Measurements from ENCODE around the gene TTC8. TPM values are rescaled to one million over a fixed set of nuclear protein-coding genes. Genes with fewer than 3 reads are reported as not detected.
"Not testable (repeated sequence)": the region's sequence is repeated elsewhere in the genome, so short reads cannot be mapped to it uniquely, and the experiment has no call there.

The TTC8 gene
- 10 to 100 TPM; 16.4 to 29.9 (median 23.7) TPM for total RNA-seq

GRCh38 chr14:88824314-88825077 is at the start of gene TTC8:
Gene TTC8 (plus strand): TSS chr14:88824651. CDS start chr14:88824708, 57 bp downstream.
- WGBS, result under 1% methylated on average over 23 of the region's 50 CpGs
- H3K4me3 ChIP-seq, result peak within 1 kb of the TSS; percentile 68 to 80 (median 75)
- DNase-seq (ENCODE audit: extremely low spot score), result peak; percentile 95
- H3K9me3 ChIP-seq, result no peaks in the 10 kb centered on the region
- no peak for TF ChIP-seq EP300 (IDR thresholded peaks at IDR 0.05)
- TF ChIP-seq POLR2AphosphoS5 (IDR thresholded peaks at IDR 0.05), result peak; percentile 80 to 94
- TF ChIP-seq, protein P1, sequence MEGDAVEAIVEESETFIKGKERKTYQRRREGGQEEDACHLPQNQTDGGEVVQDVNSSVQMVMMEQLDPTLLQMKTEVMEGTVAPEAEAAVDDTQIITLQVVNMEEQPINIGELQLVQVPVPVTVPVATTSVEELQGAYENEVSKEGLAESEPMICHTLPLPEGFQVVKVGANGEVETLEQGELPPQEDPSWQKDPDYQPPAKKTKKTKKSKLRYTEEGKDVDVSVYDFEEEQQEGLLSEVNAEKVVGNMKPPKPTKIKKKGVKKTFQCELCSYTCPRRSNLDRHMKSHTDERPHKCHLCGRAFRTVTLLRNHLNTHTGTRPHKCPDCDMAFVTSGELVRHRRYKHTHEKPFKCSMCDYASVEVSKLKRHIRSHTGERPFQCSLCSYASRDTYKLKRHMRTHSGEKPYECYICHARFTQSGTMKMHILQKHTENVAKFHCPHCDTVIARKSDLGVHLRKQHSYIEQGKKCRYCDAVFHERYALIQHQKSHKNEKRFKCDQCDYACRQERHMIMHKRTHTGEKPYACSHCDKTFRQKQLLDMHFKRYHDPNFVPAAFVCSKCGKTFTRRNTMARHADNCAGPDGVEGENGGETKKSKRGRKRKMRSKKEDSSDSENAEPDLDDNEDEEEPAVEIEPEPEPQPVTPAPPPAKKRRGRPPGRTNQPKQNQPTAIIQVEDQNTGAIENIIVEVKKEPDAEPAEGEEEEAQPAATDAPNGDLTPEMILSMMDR (IDR thresholded peaks at IDR 0.05), result peak in 1 of 3 experiments; percentile 10
- peaks cover 4 to 35% (median 23%) of the 10 kb centered on the region in 4 donors for H3K4me1 ChIP-seq
- H3K27me3 ChIP-seq, result no peaks in the 10 kb centered on the region
- no peaks in the 10 kb centered on the region for H3K36me3 ChIP-seq
- H3K27ac ChIP-seq (replicated peaks in 1 of 4), result peak within 1 kb of the TSS; percentile 83 to 86 (median 84)
- intact Hi-C loops (cut with DNase I), result loop anchor here (5.0 kb wide), 1 partner anchor 32 kb away; the partner anchor contains the start of gene EML5

DNA sequence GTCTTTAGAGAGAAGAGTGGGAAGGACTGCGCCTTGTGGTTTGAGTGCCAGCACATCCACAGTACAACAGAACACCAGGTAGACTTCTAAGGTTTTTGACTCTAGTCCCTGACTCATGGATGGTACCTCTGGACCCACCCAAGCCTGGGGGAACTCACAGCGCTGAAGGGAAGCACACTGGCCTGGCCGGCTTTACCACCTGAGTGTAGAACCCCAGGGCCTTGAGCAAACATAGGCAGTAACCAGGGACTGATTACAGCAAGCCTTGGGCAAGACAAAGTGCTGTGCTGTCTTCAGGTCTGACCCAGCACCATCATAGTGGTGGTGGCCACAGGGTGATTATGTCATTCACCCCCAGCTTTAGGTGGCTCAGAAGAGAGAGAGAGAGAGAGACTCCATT is 48.9 kb upstream of the TTC8 start:
- Histone ChIP-seq H3K4me1 (no peaks in the 10 kb centered on the region), H3K27ac (replicated peaks in 1 of 4) (no peak overlapping the region), H3K4me3 (no peak overlapping the region), H3K36me3 (no peaks in the 10 kb centered on the region), H3K9me3 (no peaks in the 10 kb centered on the region), H3K27me3 (no peaks in the 10 kb centered on the region)
- TF ChIP-seq, protein P1 (IDR thresholded peaks at IDR 0.05), result no peak
- no peak for TF ChIP-seq EP300 (IDR thresholded peaks at IDR 0.05)
- no peak for TF ChIP-seq POLR2AphosphoS5 (IDR thresholded peaks at IDR 0.05)
- no peak for TF ChIP-seq POLR2A (IDR thresholded peaks at IDR 0.05; ENCODE audit: low read depth)
- DNase-seq (ENCODE audit: extremely low spot score), result no peak
- intact Hi-C loops (cut with DNase I), result no loop called here
- 83% methylated on average over 1 of the region's 3 CpGs for WGBS

- H3K36me3 ChIP-seq, result no peaks in the 10 kb centered on the region
- no peak overlapping the region for H3K27ac ChIP-seq (replicated peaks in 1 of 4)
- no peaks in the 10 kb centered on the region for H3K27me3 ChIP-seq
- no peak overlapping the region for H3K4me3 ChIP-seq
- no peak for DNase-seq (ENCODE audit: extremely low spot score)
- TF ChIP-seq POLR2AphosphoS5 (IDR thresholded peaks at IDR 0.05), result no peak
- TF ChIP-seq, protein P1 (IDR thresholded peaks at IDR 0.05), result no peak
- TF ChIP-seq POLR2A (IDR thresholded peaks at IDR 0.05; ENCODE audit: low read depth), result no peak
- TF ChIP-seq EP300 (IDR thresholded peaks at IDR 0.05), result no peak
- H3K9me3 ChIP-seq, result no peaks in the 10 kb centered on the region
- 82% methylated on average over 1 of the region's 1 CpG for WGBS
- peaks cover 0 to 2% (median 0%) of the 10 kb centered on the region in 4 donors for H3K4me1 ChIP-seq
- intact Hi-C loops (cut with DNase I), result no loop called here
Measured at GRCh38 chr14:88785911-88786310, 38.5 kb upstream of the TTC8 start.

DNA sequence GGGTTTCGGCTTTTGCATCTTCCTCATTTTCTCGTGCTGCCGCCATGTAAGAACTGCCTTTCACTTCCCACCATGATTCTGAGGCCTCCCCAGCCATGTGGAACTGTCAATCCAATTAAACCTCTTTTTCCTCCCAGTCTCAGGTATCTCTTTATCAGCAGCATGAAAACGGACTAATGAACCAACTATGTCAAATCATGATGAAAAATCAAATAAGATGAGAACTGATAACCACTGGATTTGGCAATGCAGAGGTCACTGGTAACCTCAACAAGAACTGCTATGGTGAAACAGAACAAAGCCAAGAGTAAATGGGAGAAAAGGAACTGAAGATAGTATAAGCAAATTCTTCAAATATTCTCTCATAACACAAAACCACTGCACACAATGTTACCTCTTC is 37.7 kb upstream of the TTC8 start:
- no peak for DNase-seq (ENCODE audit: extremely low spot score)
- intact Hi-C loops (cut with DNase I), result no loop called here
- Histone ChIP-seq H3K4me1 (peaks cover 2 to 10% (median 4%) of the 10 kb centered on the region in 4 donors), H3K36me3 (no peaks in the 10 kb centered on the region), H3K27me3 (no peaks in the 10 kb centered on the region), H3K27ac (replicated peaks in 1 of 4) (no peak overlapping the region), H3K9me3 (no peaks in the 10 kb centered on the region), H3K4me3 (no peak overlapping the region)
- TF ChIP-seq POLR2AphosphoS5 (IDR thresholded peaks at IDR 0.05) (no peak), EP300 (IDR thresholded peaks at IDR 0.05) (no peak), POLR2A (IDR thresholded peaks at IDR 0.05; ENCODE audit: low read depth) (no peak)
- TF ChIP-seq, protein P1 (IDR thresholded peaks at IDR 0.05), result no peak
- WGBS, result 90% methylated on average over 4 of the region's 4 CpGs

GRCh38 chr14:88789573-88789972 is 34.9 kb upstream of the TTC8 start:
- H3K4me3 ChIP-seq; H3K27ac ChIP-seq (replicated peaks in 1 of 4); H3K9me3 ChIP-seq; DNase-seq (ENCODE audit: extremely low spot score); intact Hi-C loops (cut with DNase I); H3K27me3 ChIP-seq; H3K36me3 ChIP-seq: not testable (repeated sequence)
- H3K4me1 ChIP-seq, result peaks cover 13 to 27% (median 15%) of the 10 kb centered on the region in 4 donors
